ENCODE measurements around the gene PLPPR2. TPM values are rescaled to one million over a fixed set of nuclear protein-coding genes. Genes with fewer than 3 reads are reported as not detected.
A peak's percentile ranks its signal among the peaks of the same experiment; 100 is the strongest.

The PLPPR2 gene
- total and polyA plus RNA-seq, 12 donors: 4.1 to 19.8 (median 10.6) TPM

- 55 to 77% methylated on average over 35 of the region's 35 CpGs for WGBS, 2 donors
- Histone ChIP-seq H3K9me3 (no peaks in the 10 kb centered on the region), H3K4me1 (peaks cover 0 to 9% (median 0%) of the 10 kb centered on the region in 9 donors), H3K4me3 (peak overlapping the region in 1 of 10 donors; percentile 20), H3K27me3 (no peaks in the 10 kb centered on the region), H3K36me3 (peaks cover 0 to 76% (median 4%) of the 10 kb centered on the region in 9 donors), H3K27ac (no peak overlapping the region)
- intact Hi-C loops (cut with DNase I): no loop called here
- ATAC-seq: peak in 1 of 8 donors; percentile 7
- no peak for DNase-seq
- TF ChIP-seq, protein P1, sequence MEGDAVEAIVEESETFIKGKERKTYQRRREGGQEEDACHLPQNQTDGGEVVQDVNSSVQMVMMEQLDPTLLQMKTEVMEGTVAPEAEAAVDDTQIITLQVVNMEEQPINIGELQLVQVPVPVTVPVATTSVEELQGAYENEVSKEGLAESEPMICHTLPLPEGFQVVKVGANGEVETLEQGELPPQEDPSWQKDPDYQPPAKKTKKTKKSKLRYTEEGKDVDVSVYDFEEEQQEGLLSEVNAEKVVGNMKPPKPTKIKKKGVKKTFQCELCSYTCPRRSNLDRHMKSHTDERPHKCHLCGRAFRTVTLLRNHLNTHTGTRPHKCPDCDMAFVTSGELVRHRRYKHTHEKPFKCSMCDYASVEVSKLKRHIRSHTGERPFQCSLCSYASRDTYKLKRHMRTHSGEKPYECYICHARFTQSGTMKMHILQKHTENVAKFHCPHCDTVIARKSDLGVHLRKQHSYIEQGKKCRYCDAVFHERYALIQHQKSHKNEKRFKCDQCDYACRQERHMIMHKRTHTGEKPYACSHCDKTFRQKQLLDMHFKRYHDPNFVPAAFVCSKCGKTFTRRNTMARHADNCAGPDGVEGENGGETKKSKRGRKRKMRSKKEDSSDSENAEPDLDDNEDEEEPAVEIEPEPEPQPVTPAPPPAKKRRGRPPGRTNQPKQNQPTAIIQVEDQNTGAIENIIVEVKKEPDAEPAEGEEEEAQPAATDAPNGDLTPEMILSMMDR (IDR thresholded peaks at IDR 0.05): no peak
These were observed 6.8 kb downstream of the PLPPR2 start for GRCh38 chr19:11361771-11362731.

DNA sequence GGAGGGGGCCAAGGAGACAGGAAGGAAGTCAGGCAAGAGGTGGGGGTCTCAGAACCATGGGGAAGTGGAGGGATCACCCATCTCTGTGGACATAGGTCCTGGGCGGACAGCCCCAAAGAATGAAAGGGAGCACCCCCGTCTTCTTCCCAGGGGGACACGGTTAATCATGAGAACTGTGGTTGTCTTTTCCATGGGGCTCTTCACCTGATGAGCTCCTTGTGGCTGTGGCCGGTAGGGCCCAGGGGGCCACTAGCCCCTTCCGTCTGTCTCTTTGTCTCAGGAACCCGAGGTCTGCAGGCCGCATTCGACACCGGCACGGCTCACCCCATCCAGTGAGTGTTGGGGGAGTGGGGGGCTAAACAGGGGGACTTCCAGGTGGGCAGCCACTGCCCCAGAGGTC lies 8.6 kb downstream of the PLPPR2 start:
- peaks cover 0 to 9% (median 0%) of the 10 kb centered on the region in 9 donors for H3K4me1 ChIP-seq
- 92 to 93% methylated on average over 10 of the region's 10 CpGs for WGBS, 2 donors
- DNase-seq (no peak), ATAC-seq (no peak)
- no peaks in the 10 kb centered on the region for H3K27me3 ChIP-seq
- TF ChIP-seq, protein P1 (IDR thresholded peaks at IDR 0.05): no peak
- no peaks in the 10 kb centered on the region for H3K9me3 ChIP-seq
- H3K36me3 ChIP-seq: peaks cover 0 to 83% (median 4%) of the 10 kb centered on the region in 9 donors
- H3K27ac ChIP-seq: no peak overlapping the region
- intact Hi-C loops (cut with DNase I): no loop called here
- no peak overlapping the region for H3K4me3 ChIP-seq

DNA sequence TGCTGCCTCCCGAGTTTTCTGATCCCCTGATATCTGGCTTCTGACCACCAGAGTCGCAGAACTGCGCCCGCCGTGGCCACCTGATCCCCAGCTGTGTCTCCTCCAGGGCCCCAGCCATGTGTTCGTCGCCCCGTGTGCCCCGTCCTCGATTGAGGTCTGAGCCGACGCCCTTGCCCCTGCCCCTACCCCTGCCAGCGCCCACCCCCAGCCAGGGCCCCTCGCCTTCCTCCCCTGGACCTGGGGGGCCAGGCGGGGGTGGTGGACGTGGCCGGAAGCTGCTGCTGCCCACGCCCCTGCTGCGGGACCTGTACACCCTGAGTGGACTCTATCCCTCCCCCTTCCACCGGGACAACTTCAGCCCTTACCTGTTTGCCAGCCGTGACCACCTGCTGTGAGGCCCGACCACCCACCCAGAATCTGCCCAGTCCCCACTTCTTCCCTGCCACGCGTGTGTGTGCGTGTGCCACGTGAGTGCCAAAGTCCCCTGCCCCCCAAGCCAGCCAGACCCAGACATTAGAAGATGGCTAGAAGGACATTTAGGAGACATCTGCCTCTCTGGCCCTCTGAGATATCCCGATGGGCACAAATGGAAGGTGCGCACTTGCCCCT lies 9.2 kb downstream of the PLPPR2 start:
- Histone ChIP-seq H3K9me3 (no peaks in the 10 kb centered on the region), H3K4me1 (peaks cover 0 to 9% (median 0%) of the 10 kb centered on the region in 9 donors), H3K27me3 (no peaks in the 10 kb centered on the region), H3K27ac (no peak overlapping the region), H3K4me3 (no peak overlapping the region), H3K36me3 (peaks cover 0 to 83% (median 4%) of the 10 kb centered on the region in 9 donors)
- TF ChIP-seq, protein P1 (IDR thresholded peaks at IDR 0.05): no peak
- 95 to 96% methylated on average over 22 to 28 of the region's 28 CpGs for WGBS, 2 donors
- intact Hi-C loops (cut with DNase I): no loop called here
- DNase-seq (no peak), ATAC-seq (peak in 1 of 8 donors; percentile 4)

- peaks cover 0 to 80% (median 4%) of the 10 kb centered on the region in 9 donors for H3K36me3 ChIP-seq
- TF ChIP-seq, protein P1 (IDR thresholded peaks at IDR 0.05): no peak
- intact Hi-C loops (cut with DNase I): no loop called here
- no peak overlapping the region for H3K4me3 ChIP-seq
- no peaks in the 10 kb centered on the region for H3K27me3 ChIP-seq
- H3K27ac ChIP-seq: peak overlapping the region in 2 of 10 donors; percentile 35 to 36
- H3K4me1 ChIP-seq: peaks cover 0 to 9% (median 0%) of the 10 kb centered on the region in 9 donors
- H3K9me3 ChIP-seq: no peaks in the 10 kb centered on the region
- DNase-seq (no peak), ATAC-seq (peak in 2 of 8 donors; percentile 16 to 32)
- WGBS, 2 donors: 83 to 84% methylated on average over 5 of the region's 5 CpGs
These were observed 9.7 kb downstream of the PLPPR2 start for GRCh38 chr19:11364935-11365334.
